Memory B cell (primary cell): ENCODE results near the gene KPNB1.
A peak's percentile ranks its signal among the peaks of the same experiment; 100 is the strongest.
"Not testable (repeated sequence)": the region's sequence is repeated elsewhere in the genome, so short reads cannot be mapped to it uniquely, and the experiment has no call there.

Experiments
- ATAC-seq: fragments of 150-1000 bp; cut with Tn5 transposase; 2 replicates; pipeline ENCODE4 v1.10.0; 2021; ENCODE audit warnings: low read depth, mild to moderate bottlenecking, moderate library complexity
- DNase-seq, 2 donors: peaks; one replicate each; pipeline ENCODE4 v3.0.0; 2022; ENCODE audit warnings: low spot score in 2 of 2
- H3K27ac Mint-ChIP-seq: one replicate; pipeline ENCODE4 v1.8.0; 2022; ENCODE audit warnings: mild to moderate bottlenecking, moderate library complexity, mixed read lengths
- H3K27me3 Mint-ChIP-seq: one replicate; pipeline ENCODE4 v1.8.0; 2022; ENCODE audit warnings: mixed read lengths
- H3K36me3 Mint-ChIP-seq: one replicate; pipeline ENCODE4 v1.8.0; 2022; ENCODE audit warnings: mild to moderate bottlenecking, mixed read lengths
- H3K4me1 Mint-ChIP-seq: one replicate; pipeline ENCODE4 v1.8.0; 2022; ENCODE audit warnings: mixed read lengths
- H3K4me3 Mint-ChIP-seq: one replicate; pipeline ENCODE4 v1.8.0; 2022; ENCODE audit warnings: mild to moderate bottlenecking, moderate library complexity, mixed read lengths
- H3K9me3 Mint-ChIP-seq: one replicate; pipeline ENCODE4 v1.8.0; 2022; ENCODE audit warnings: mixed read lengths

Gene KPNB1

GRCh38 chr17:47676510-47677165, 26.9 kb downstream of the KPNB1 start:
- Mint-ChIP-seq H3K27ac (no peak overlapping the region), H3K9me3 (no peaks in the 10 kb centered on the region), H3K27me3 (no peaks in the 10 kb centered on the region), H3K4me3 (no peak overlapping the region), H3K4me1 (peaks cover 2% of the 10 kb centered on the region), H3K36me3 (peaks cover 42% of the 10 kb centered on the region)
- ATAC-seq (no peak), DNase-seq (no peak)

- DNase-seq: no peak
- H3K36me3 Mint-ChIP-seq: peaks cover 51% of the 10 kb centered on the region
- no peak for ATAC-seq
- H3K4me3 Mint-ChIP-seq: no peak overlapping the region
- peaks cover 2% of the 10 kb centered on the region for H3K4me1 Mint-ChIP-seq
- no peaks in the 10 kb centered on the region for H3K27me3 Mint-ChIP-seq
- H3K27ac Mint-ChIP-seq: no peak overlapping the region
- no peaks in the 10 kb centered on the region for H3K9me3 Mint-ChIP-seq
These were observed 28.5 kb downstream of the KPNB1 start for GRCh38 chr17:47678196-47678595.

- peaks cover 4% of the 10 kb centered on the region for H3K4me1 Mint-ChIP-seq
- H3K27me3 Mint-ChIP-seq: no peaks in the 10 kb centered on the region
- ATAC-seq (no peak), DNase-seq (no peak)
- H3K27ac Mint-ChIP-seq: no peak overlapping the region
- H3K36me3 Mint-ChIP-seq: peaks cover 39% of the 10 kb centered on the region
- H3K9me3 Mint-ChIP-seq: no peaks in the 10 kb centered on the region
- H3K4me3 Mint-ChIP-seq: no peak overlapping the region
These were observed 32.4 kb downstream of the KPNB1 start for GRCh38 chr17:47682138-47682537.

GRCh38 chr17:47682727-47683126, 33.0 kb downstream of the KPNB1 start:
- H3K9me3 Mint-ChIP-seq, ATAC-seq, DNase-seq, H3K27ac Mint-ChIP-seq, H3K4me1 Mint-ChIP-seq, H3K4me3 Mint-ChIP-seq, H3K27me3 Mint-ChIP-seq: not testable (repeated sequence)
- H3K36me3 Mint-ChIP-seq: peaks cover 35% of the 10 kb centered on the region

- no peak for DNase-seq
These were observed 34.3 kb downstream of the KPNB1 start for GRCh38 chr17:47684025-47684424.

GRCh38 chr17:47684535-47685193, 34.9 kb downstream of the KPNB1 start:
- ATAC-seq (no peak), DNase-seq (no peak)
- Mint-ChIP-seq H3K36me3 (peaks cover 30% of the 10 kb centered on the region), H3K27ac (no peak overlapping the region), H3K4me3 (no peak overlapping the region), H3K9me3 (no peaks in the 10 kb centered on the region), H3K27me3 (no peaks in the 10 kb centered on the region), H3K4me1 (peaks cover 4% of the 10 kb centered on the region)

More at GRCh38 chr17:47684025-47684424, 34.3 kb downstream of the KPNB1 start:
- Mint-ChIP-seq H3K36me3 (peaks cover 30% of the 10 kb centered on the region), H3K4me1 (peaks cover 4% of the 10 kb centered on the region), H3K9me3 (no peaks in the 10 kb centered on the region), H3K27ac (peak overlapping the region; percentile 74), H3K4me3 (no peak overlapping the region), H3K27me3 (no peaks in the 10 kb centered on the region)
- ATAC-seq: no peak

- H3K4me1 Mint-ChIP-seq: peaks cover 2% of the 10 kb centered on the region
- no peaks in the 10 kb centered on the region for H3K27me3 Mint-ChIP-seq
- H3K36me3 Mint-ChIP-seq: peaks cover 24% of the 10 kb centered on the region
- H3K27ac Mint-ChIP-seq: no peak overlapping the region
- ATAC-seq: no peak
- no peak for DNase-seq
- H3K4me3 Mint-ChIP-seq: no peak overlapping the region
- no peaks in the 10 kb centered on the region for H3K9me3 Mint-ChIP-seq
These were observed 36.0 kb downstream of the KPNB1 start for GRCh38 chr17:47685556-47686275.

- no peak overlapping the region for H3K4me3 Mint-ChIP-seq
- ATAC-seq: no peak
- H3K27ac Mint-ChIP-seq: no peak overlapping the region
- H3K4me1 Mint-ChIP-seq: peaks cover 2% of the 10 kb centered on the region
- peaks cover 22% of the 10 kb centered on the region for H3K36me3 Mint-ChIP-seq
- no peaks in the 10 kb centered on the region for H3K9me3 Mint-ChIP-seq
- no peak for DNase-seq
- no peaks in the 10 kb centered on the region for H3K27me3 Mint-ChIP-seq
These were observed 36.5 kb downstream of the KPNB1 start for GRCh38 chr17:47686276-47686635.

- DNase-seq: no peak
- Mint-ChIP-seq H3K4me1 (peaks cover 2% of the 10 kb centered on the region), H3K27me3 (peaks cover 1% of the 10 kb centered on the region), H3K36me3 (peaks cover 22% of the 10 kb centered on the region), H3K27ac (no peak overlapping the region), H3K9me3 (no peaks in the 10 kb centered on the region), H3K4me3 (no peak overlapping the region)
- ATAC-seq: no peak
These were observed 37.1 kb downstream of the KPNB1 start for GRCh38 chr17:47686664-47687327.

GRCh38 chr17:47687328-47687690, 37.6 kb downstream of the KPNB1 start:
- no peak for DNase-seq
- peaks cover 2% of the 10 kb centered on the region for H3K4me1 Mint-ChIP-seq
- H3K27ac Mint-ChIP-seq: no peak overlapping the region
- H3K27me3 Mint-ChIP-seq: peaks cover 1% of the 10 kb centered on the region
- H3K36me3 Mint-ChIP-seq: peaks cover 19% of the 10 kb centered on the region
- no peak for ATAC-seq
- no peak overlapping the region for H3K4me3 Mint-ChIP-seq
- no peaks in the 10 kb centered on the region for H3K9me3 Mint-ChIP-seq

GRCh38 chr17:47687748-47688147, 38.0 kb downstream of the KPNB1 start:
- no peak for DNase-seq
- H3K27ac Mint-ChIP-seq: no peak overlapping the region

GRCh38 chr17:47690121-47690520, 40.4 kb downstream of the KPNB1 start:
- Mint-ChIP-seq H3K36me3 (peaks cover 5% of the 10 kb centered on the region), H3K27ac (peak overlapping the region; percentile 81), H3K4me1 (peaks cover 13% of the 10 kb centered on the region), H3K4me3 (no peak overlapping the region), H3K27me3 (peaks cover 1% of the 10 kb centered on the region), H3K9me3 (no peaks in the 10 kb centered on the region)
- ATAC-seq: no peak
- DNase-seq: no peak

More at GRCh38 chr17:47687748-47688147, 38.0 kb downstream of the KPNB1 start:
- peaks cover 2% of the 10 kb centered on the region for H3K4me1 Mint-ChIP-seq
- ATAC-seq: no peak
- H3K36me3 Mint-ChIP-seq: peaks cover 14% of the 10 kb centered on the region
- no peak overlapping the region for H3K4me3 Mint-ChIP-seq
- H3K27me3 Mint-ChIP-seq: peaks cover 1% of the 10 kb centered on the region
- H3K9me3 Mint-ChIP-seq: no peaks in the 10 kb centered on the region

GRCh38 chr17:47692137-47692894, 42.6 kb downstream of the KPNB1 start:
- ATAC-seq (no peak), DNase-seq (no peak)
- Mint-ChIP-seq H3K4me1 (peaks cover 19% of the 10 kb centered on the region), H3K4me3 (no peak overlapping the region), H3K27me3 (peaks cover 1% of the 10 kb centered on the region), H3K36me3 (no peaks in the 10 kb centered on the region), H3K27ac (no peak overlapping the region), H3K9me3 (no peaks in the 10 kb centered on the region)
